DOHH2 (cell line): ENCODE results near the gene NCAM1.

Experiments
- EZH2phosphoT487 ChIP-seq: fragments of 200-600 bp; sonication (generic); IDR thresholded peaks from 2 replicates; pipeline ENCODE4 v1.6.1; 2017; ENCODE audit warnings: borderline replicate concordance, mild to moderate bottlenecking, antibody characterized with exemption, low read length, moderate library complexity, mixed read lengths
- TF ChIP-seq, protein P1 (sequence below): fragments of 200-600 bp; sonication (generic); IDR thresholded peaks from one replicate; pipeline ENCODE4 v1.5.1; 2014; ENCODE audit warnings: antibody characterized with exemption, mild to moderate bottlenecking, low read depth, low read length; ENCODE audit not compliant: poor library complexity, severe bottlenecking

DNA sequence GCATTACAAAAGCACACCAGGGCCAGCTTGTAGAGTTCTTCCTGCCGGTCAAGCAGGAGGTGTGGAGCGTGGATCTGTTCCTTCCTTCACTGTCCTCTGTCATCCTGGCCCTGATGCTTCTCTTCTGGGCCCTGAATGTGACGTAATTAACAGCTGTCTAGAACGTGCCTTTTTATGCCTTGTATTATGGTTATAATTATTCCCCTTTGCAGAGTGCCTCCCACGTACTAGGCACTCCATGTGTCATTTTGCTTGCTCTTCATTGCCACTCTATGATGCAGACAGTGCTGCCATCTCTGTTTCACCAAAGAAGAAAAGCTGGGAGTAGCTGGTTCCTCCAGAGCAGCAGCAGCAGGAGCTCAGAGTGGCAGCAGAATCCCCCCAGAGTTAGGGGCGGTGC is 221.1 kb downstream of the NCAM1 start:
- TF ChIP-seq, protein P1, sequence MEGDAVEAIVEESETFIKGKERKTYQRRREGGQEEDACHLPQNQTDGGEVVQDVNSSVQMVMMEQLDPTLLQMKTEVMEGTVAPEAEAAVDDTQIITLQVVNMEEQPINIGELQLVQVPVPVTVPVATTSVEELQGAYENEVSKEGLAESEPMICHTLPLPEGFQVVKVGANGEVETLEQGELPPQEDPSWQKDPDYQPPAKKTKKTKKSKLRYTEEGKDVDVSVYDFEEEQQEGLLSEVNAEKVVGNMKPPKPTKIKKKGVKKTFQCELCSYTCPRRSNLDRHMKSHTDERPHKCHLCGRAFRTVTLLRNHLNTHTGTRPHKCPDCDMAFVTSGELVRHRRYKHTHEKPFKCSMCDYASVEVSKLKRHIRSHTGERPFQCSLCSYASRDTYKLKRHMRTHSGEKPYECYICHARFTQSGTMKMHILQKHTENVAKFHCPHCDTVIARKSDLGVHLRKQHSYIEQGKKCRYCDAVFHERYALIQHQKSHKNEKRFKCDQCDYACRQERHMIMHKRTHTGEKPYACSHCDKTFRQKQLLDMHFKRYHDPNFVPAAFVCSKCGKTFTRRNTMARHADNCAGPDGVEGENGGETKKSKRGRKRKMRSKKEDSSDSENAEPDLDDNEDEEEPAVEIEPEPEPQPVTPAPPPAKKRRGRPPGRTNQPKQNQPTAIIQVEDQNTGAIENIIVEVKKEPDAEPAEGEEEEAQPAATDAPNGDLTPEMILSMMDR: no peak
- TF ChIP-seq EZH2phosphoT487: no peak
